Heart right ventricle (tissue), 16 donors: ENCODE measurements around the gene MKI67. TPM values are rescaled to one million over a fixed set of nuclear protein-coding genes. Genes with fewer than 3 reads are reported as not detected.

Source experiments
- ATAC-seq, 8 donors: fragments of 200-7000 bp; cut with Tn5 transposase; one replicate each; pipeline ENCODE4 v1.9.1; 2020; ENCODE audit warnings: mild to moderate bottlenecking in 8 of 8, moderate library complexity in 8 of 8, moderate number of reproducible peaks in 1 of 8
- DNase-seq, 2 donors: peaks; one replicate each; pipeline ENCODE4 v3.0.0-alpha.2; 2020
- H3K27ac ChIP-seq, 10 donors: fragments of 200-600 bp; sonication (generic) in 2 of 10; one replicate each; pipeline versions ENCODE4 v1.5.0 to v1.8.0; 2020 to 2022; ENCODE audit warnings: mild to moderate bottlenecking in 3 of 10
- H3K27me3 ChIP-seq, 7 donors: fragments of 200-600 bp; one replicate each; pipeline ENCODE4 v1.8.0; 2021 to 2022; ENCODE audit warnings: mild to moderate bottlenecking in 2 of 7
- H3K36me3 ChIP-seq, 9 donors: fragments of 200-600 bp; sonication (generic) in 1 of 9; one replicate each; pipeline versions ENCODE4 v1.5.0 to v1.8.0; 2020 to 2022; ENCODE audit warnings: mild to moderate bottlenecking in 2 of 9
- H3K4me1 ChIP-seq, 9 donors: fragments of 200-600 bp; sonication (generic) in 1 of 9; one replicate each; pipeline versions ENCODE4 v1.5.0 to v1.8.0; 2020 to 2022; ENCODE audit warnings: mild to moderate bottlenecking in 4 of 9
- H3K4me3 ChIP-seq, 10 donors: fragments of 200-600 bp; sonication (generic) in 2 of 10; one replicate each; pipeline versions ENCODE4 v1.5.0 to v1.8.0; 2020 to 2022; ENCODE audit warnings: mild to moderate bottlenecking in 7 of 10, moderate library complexity in 2 of 10
- H3K9me3 ChIP-seq, 11 donors: fragments of 200-600 bp in 10 of 11; sonication (generic) in 2 of 11; one replicate each; pipeline versions ENCODE4 v1.5.0 to v1.8.0; 2013 to 2022; ENCODE audit warnings: mild to moderate bottlenecking in 2 of 11, control low read depth in 1 of 11, moderate library complexity in 1 of 11
- WGBS, 2 donors: extraction: QIAGEN DNeasy Blood & Tissue Kit; methylation state at CpG; one replicate each; pipeline ENCODE4 v1.1.7; 2013; ENCODE audit warnings: inconsistent platforms in 1 of 2; 5-methylcytosine and 5-hydroxymethylcytosine counted together
- intact Hi-C, 10 donors: fragments of 100-400 bp; cut with DNase I; formaldehyde crosslinking; loops; one replicate each; pipeline versions ENCODE4 v1.11.1 to v1.14.2; 2022
- polyA plus RNA-seq, 2 donors: library from polyadenylated mRNA; stranded (reverse); fragments of 200-250 nt; gene quantifications; one replicate each; pipeline ENCODE4 v1.2.3, GENCODE V29; 2013
- total RNA-seq, 10 donors: library from RNA; stranded (reverse); fragmentation: NEBNext Ultra II Directional in 3 of 10; extraction: Animal tissue kit (Norgen Biotek cat#: 25700) in 3 of 10; gene quantifications; one replicate each; pipeline versions ENCODE4 v1.2.1 to v1.2.4, GENCODE V29; 2021 to 2023
- TF ChIP-seq, protein P1 (sequence below), 9 donors: fragments of 200-600 bp; sonication (generic) in 2 of 9; IDR thresholded peaks; one replicate each; pipeline versions ENCODE4 v1.5.0 to v1.8.0; 2021 to 2022; ENCODE audit warnings: antibody characterized with exemption in 9 of 9, mild to moderate bottlenecking in 5 of 9, moderate library complexity in 1 of 9
- donor health status: Arrhythmogenic right ventricular cardiomyopathy.
- donor health status: ischemic (EF 13 %, LVEDD 7.1; RV severe dilation, severe dysfunction).
- donor health status: healthy with polysubstance abuse.
- donor health status: DM: no; HTN: yes; CAD: no.
- donor health status: DM: no; HTN: no; CAD: no.
- donor health status: ischemic (EF 25% LVEDD 6.9; RV normal size, moderate dysfunction).
- donor health status: ischemic (EF 25% LVEDD 5.7; RV mildly dilated, moderate dysfunction).
- donor health status: healthy.
- donor health status: DM: yes; HTN: yes; CAD: no.
- donor health status: Ischemic cardiomyopathy.
- donor health status: ischemic (EF 35%, LVEDD 5.7; RV mildly dilated, moderate dysfunction).
- donor health status: nonischemic (EF 11% LVEDD 7.7; RV severe dilation, severe dysfunction).
- donor health status: DM: yes; HTN: yes; CAD: no.
- donor health status: PGD.
- donor health status: ischemic (EF 29% LVEDD 5.4; RV normal size, mild dysfunction).
- donor health status: nonischemic (EF 23%, LVEDD 6.1; RV moderate dilation, normal function).

MKI67 gene
- total and polyA plus RNA-seq, 12 donors, result 0.09 to 19.1 (median 0.42) TPM

GRCh38 chr10:128101901-128102300 is 24.3 kb downstream of the MKI67 start:
- H3K4me3 ChIP-seq, result no peak overlapping the region
- intact Hi-C loops, result no loop called here
- TF ChIP-seq, protein P1, sequence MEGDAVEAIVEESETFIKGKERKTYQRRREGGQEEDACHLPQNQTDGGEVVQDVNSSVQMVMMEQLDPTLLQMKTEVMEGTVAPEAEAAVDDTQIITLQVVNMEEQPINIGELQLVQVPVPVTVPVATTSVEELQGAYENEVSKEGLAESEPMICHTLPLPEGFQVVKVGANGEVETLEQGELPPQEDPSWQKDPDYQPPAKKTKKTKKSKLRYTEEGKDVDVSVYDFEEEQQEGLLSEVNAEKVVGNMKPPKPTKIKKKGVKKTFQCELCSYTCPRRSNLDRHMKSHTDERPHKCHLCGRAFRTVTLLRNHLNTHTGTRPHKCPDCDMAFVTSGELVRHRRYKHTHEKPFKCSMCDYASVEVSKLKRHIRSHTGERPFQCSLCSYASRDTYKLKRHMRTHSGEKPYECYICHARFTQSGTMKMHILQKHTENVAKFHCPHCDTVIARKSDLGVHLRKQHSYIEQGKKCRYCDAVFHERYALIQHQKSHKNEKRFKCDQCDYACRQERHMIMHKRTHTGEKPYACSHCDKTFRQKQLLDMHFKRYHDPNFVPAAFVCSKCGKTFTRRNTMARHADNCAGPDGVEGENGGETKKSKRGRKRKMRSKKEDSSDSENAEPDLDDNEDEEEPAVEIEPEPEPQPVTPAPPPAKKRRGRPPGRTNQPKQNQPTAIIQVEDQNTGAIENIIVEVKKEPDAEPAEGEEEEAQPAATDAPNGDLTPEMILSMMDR (IDR thresholded peaks at IDR 0.05), result no peak
- DNase-seq (no peak), ATAC-seq (no peak)
- H3K27me3 ChIP-seq, result peaks cover 0 to 4% (median 0%) of the 10 kb centered on the region in 7 donors
- WGBS, 2 donors, result 84 to 90% methylated on average over 1 of the region's 1 CpG
- no peaks in the 10 kb centered on the region for H3K9me3 ChIP-seq
- H3K27ac ChIP-seq, result no peak overlapping the region
- no peaks in the 10 kb centered on the region for H3K4me1 ChIP-seq
- peaks cover 0 to 91% (median 0%) of the 10 kb centered on the region in 9 donors for H3K36me3 ChIP-seq

DNA sequence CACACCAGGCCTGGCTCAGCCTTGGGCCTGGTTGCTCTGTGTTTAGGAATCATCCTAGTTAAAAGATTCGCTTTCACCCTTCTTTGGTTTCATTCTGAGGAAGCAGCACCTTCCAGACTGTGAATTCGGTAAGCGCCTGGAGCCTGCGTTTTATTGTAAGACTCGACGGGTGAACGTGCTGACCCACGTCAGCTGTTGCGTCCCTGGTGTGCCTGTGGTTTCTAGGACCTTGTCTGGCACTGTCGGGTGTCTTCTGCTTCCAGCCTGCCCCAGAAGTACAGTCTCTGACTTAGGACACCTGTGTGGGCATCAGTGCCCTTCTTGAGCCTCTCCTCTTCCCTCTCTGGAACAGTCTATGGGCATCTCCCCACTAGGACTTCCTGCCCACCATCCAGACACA is 26.3 kb downstream of the MKI67 start:
- no peak overlapping the region for H3K4me3 ChIP-seq
- DNase-seq, result no peak
- TF ChIP-seq, protein P1 (IDR thresholded peaks at IDR 0.05), result no peak
- intact Hi-C loops, result no loop called here
- no peaks in the 10 kb centered on the region for H3K4me1 ChIP-seq
- no peaks in the 10 kb centered on the region for H3K9me3 ChIP-seq
- peaks cover 0 to 4% (median 0%) of the 10 kb centered on the region in 7 donors for H3K27me3 ChIP-seq
- 96 to 99% methylated on average over 10 of the region's 10 CpGs for WGBS, 2 donors
- H3K36me3 ChIP-seq, result peaks cover 0 to 71% (median 0%) of the 10 kb centered on the region in 9 donors
- ATAC-seq, result no peak
- no peak overlapping the region for H3K27ac ChIP-seq

GRCh38 chr10:128098631-128099030 is 27.6 kb downstream of the MKI67 start:
- ATAC-seq (no peak), DNase-seq (no peak)
- WGBS, 2 donors, result 90 to 94% methylated on average over 10 of the region's 10 CpGs
- TF ChIP-seq, protein P1 (IDR thresholded peaks at IDR 0.05), result no peak
- Histone ChIP-seq H3K4me3 (no peak overlapping the region), H3K27me3 (peaks cover 0 to 4% (median 0%) of the 10 kb centered on the region in 7 donors), H3K36me3 (peaks cover 0 to 58% (median 0%) of the 10 kb centered on the region in 9 donors), H3K27ac (no peak overlapping the region), H3K9me3 (no peaks in the 10 kb centered on the region), H3K4me1 (no peaks in the 10 kb centered on the region)
- intact Hi-C loops, result no loop called here

- DNase-seq (no peak), ATAC-seq (no peak)
- Histone ChIP-seq H3K4me1 (no peaks in the 10 kb centered on the region), H3K27me3 (peaks cover 0 to 5% (median 2%) of the 10 kb centered on the region in 7 donors), H3K36me3 (peaks cover 0 to 50% (median 0%) of the 10 kb centered on the region in 9 donors), H3K9me3 (no peaks in the 10 kb centered on the region), H3K27ac (no peak overlapping the region), H3K4me3 (no peak overlapping the region)
- TF ChIP-seq, protein P1 (IDR thresholded peaks at IDR 0.05), result no peak
- intact Hi-C loops, result no loop called here
- WGBS, 2 donors, result 80 to 83% methylated on average over 8 of the region's 8 CpGs
These were observed 28.4 kb downstream of the MKI67 start for GRCh38 chr10:128097783-128098182.
